Measurements from ENCODE around the gene RGS6.

The RGS6 gene

GRCh38 chr14:72448212-72448611 lies 516.0 kb downstream of the RGS6 start:
- Histone ChIP-seq H3K27me3 (replicated peaks) (no peaks in the 10 kb centered on the region), H3K36me3 (replicated peaks) (no peaks in the 10 kb centered on the region), H3K4me3 (ENCODE audit: low read depth, low read length) (no peak overlapping the region), H3K27ac (no peak overlapping the region)
- TF ChIP-seq CTCF (IDR thresholded peaks at IDR 0.05; ENCODE audit: low read depth, low read length, missing control alignments) = no peak
- DNase-seq = no peak
- in situ Hi-C loops (cut with HindIII; ENCODE audit: low pct_ligation_motif_present, low sequenced_read_pairs) = no loop called here

GRCh38 chr14:72450473-72451044 lies 518.3 kb downstream of the RGS6 start:
- in situ Hi-C loops (cut with HindIII; ENCODE audit: low pct_ligation_motif_present, low sequenced_read_pairs) = no loop called here
- DNase-seq = no peak
- no peak overlapping the region for H3K27ac ChIP-seq

DNA sequence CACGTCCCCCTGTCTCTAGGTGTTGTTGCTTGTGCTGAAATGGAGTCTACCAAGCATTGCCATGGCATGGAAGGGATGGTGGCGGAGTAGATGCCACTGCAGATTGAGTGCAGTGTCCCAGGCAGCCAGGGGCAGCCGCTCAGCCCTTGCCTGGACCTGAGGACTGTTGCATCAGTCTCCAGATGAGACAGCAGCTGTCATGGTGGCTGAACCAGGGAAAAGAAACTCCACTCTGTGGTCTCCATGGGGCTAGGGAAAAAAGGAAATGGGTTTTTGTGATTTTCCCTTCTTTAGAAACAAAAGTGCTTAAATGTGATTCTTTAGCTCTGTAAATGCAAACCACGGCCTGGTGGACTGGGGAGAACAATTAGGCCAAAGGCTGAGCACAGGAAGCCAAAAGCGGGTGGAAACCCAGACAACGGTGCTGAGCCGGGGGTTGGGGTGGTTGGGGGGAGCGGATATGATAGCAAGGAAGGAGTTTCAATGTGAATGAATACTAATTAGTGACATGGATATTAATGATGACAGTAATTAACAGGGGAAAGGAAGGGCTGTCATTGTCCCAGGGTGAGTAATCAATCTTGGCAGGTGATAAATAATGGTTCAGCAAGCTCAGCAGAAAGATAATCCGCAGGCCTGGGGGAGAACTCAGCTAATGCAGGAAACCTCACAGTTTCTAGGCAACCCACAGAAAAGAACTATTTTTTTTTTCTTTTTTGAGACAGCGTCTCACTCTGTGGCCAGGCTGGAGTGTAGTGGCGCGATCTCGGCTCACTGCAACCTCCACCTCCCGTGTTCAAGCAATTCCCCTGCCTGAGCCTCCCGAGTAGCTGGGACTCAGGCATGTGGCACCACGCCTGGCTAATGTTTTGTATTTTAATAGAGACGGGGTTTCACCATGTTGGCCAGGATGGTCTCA lies 519.1 kb downstream of the RGS6 start:
- H3K27ac ChIP-seq = no peak overlapping the region
- no peaks in the 10 kb centered on the region for H3K36me3 ChIP-seq (replicated peaks)
- no peak for TF ChIP-seq CTCF (IDR thresholded peaks at IDR 0.05; ENCODE audit: low read depth, low read length, missing control alignments)
- H3K27me3 ChIP-seq (replicated peaks) = no peaks in the 10 kb centered on the region
- H3K4me3 ChIP-seq (ENCODE audit: low read depth, low read length) = no peak overlapping the region
- in situ Hi-C loops (cut with HindIII; ENCODE audit: low pct_ligation_motif_present, low sequenced_read_pairs) = no loop called here
- DNase-seq = no peak

More at GRCh38 chr14:72450473-72451044, 518.3 kb downstream of the RGS6 start:
- H3K36me3 ChIP-seq (replicated peaks) = no peaks in the 10 kb centered on the region
- no peak for TF ChIP-seq CTCF (IDR thresholded peaks at IDR 0.05; ENCODE audit: low read depth, low read length, missing control alignments)
- H3K4me3 ChIP-seq (ENCODE audit: low read depth, low read length) = no peak overlapping the region
- no peaks in the 10 kb centered on the region for H3K27me3 ChIP-seq (replicated peaks)

- Histone ChIP-seq H3K36me3 (replicated peaks) (no peaks in the 10 kb centered on the region), H3K27me3 (replicated peaks) (no peaks in the 10 kb centered on the region), H3K27ac (no peak overlapping the region), H3K4me3 (ENCODE audit: low read depth, low read length) (no peak overlapping the region)
- TF ChIP-seq CTCF (IDR thresholded peaks at IDR 0.05; ENCODE audit: low read depth, low read length, missing control alignments) = no peak
- in situ Hi-C loops (cut with HindIII; ENCODE audit: low pct_ligation_motif_present, low sequenced_read_pairs) = no loop called here
- no peak for DNase-seq
Measured at GRCh38 chr14:72452774-72453173, 520.5 kb downstream of the RGS6 start.

DNA sequence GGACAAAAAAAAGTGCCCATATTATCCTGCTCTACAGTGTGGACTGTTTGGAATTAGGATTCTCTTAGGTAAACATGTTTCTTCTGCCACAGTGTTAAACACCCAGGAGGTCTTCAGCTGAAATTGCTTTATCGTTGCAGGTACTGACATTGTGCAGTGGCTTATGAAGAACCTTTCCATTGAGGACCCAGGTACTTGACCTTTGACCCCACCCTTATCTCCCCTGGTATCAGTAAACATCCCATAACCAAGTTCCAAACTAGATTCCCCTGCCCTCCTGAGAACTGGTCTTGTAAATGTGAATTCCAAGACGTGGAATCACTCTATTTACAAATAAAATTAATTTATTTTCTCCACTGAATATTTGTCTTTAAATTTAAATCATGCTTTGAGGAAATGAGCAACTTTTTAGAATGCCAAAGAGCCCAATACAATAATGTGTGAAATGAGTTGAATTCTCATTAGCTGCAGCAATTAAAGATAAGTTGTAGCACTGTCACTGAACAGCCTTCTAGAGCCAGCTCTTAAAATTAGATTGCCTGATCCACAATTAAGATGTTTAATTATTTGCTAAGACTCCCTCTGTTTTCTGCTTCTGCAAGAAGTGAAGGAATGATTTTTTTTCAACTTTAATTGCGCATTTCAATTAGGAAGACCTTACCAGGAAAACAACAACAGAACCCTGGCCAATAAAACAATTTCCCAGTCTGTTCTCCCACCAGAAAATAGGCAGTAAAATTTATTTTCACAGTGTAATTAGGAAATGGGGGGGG lies 522.3 kb downstream of the RGS6 start:
- Histone ChIP-seq H3K4me3 (ENCODE audit: low read depth, low read length) (no peak overlapping the region), H3K36me3 (replicated peaks) (no peaks in the 10 kb centered on the region), H3K27me3 (replicated peaks) (no peaks in the 10 kb centered on the region), H3K27ac (no peak overlapping the region)
- no peak for DNase-seq
- TF ChIP-seq CTCF (IDR thresholded peaks at IDR 0.05; ENCODE audit: low read depth, low read length, missing control alignments) = no peak
- in situ Hi-C loops (cut with HindIII; ENCODE audit: low pct_ligation_motif_present, low sequenced_read_pairs) = no loop called here

All from brain microvascular endothelial cell (primary cell).